ENCODE measurements around the gene PID1. TPM values are rescaled to one million over a fixed set of nuclear protein-coding genes. Genes with fewer than 3 reads are reported as not detected.

Gene PID1
- total RNA-seq, 1 experiment from 2014 or later, result 0.15 TPM

DNA sequence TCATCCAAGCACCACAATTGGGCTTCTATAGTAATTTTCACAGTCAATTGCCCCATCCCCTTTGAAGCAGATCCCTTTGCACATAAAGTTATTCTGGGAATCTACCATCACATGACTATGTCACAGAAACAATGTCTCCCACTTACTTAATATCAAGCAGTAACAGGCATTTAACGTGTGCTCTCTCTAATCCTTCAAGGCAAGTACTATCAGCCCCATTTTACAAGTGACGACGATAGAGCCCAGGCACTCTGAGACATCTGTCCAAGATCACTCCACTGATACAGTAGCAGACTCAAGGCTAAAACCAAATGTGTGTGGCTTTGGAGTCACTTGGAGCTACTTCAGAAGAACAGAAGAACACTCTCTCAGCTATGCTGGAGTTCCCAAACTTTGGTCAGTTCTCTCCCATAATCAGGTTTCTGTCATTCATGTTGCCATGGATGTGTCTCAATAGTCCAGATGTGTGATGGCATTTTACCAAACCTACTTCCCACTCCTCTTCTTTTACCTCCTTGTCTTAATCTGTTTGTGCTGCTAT lies 39.7 kb downstream of the PID1 start:
- no peaks in the 10 kb centered on the region for H3K9me2 ChIP-seq (ENCODE audit: insufficient read depth)
- H3K27ac ChIP-seq (ENCODE audit: low read depth, low read length), result no peak overlapping the region
- no peak overlapping the region for H3K4me3 ChIP-seq (replicated peaks in 1 of 2; ENCODE audit: low read depth in 1 of 2, low read length in 2 of 2)
- intact Hi-C loops (cut with micrococcal nuclease), result no loop called here
- no peaks in the 10 kb centered on the region for H3K4me1 ChIP-seq (ENCODE audit: control insufficient read depth in 1 of 2, insufficient read depth in 2 of 2, low read length in 2 of 2)
- ATAC-seq, result no peak
- H3K4me2 ChIP-seq (ENCODE audit: low read length), result no peak overlapping the region
- H2AFZ ChIP-seq (ENCODE audit: low read depth, low read length, poor library complexity, severe bottlenecking), result no peak overlapping the region
- H3K36me3 ChIP-seq (ENCODE audit: control insufficient read depth in 1 of 2, insufficient read depth in 2 of 2, low read length in 2 of 2), result no peaks in the 10 kb centered on the region
- no peaks in the 10 kb centered on the region for H4K20me1 ChIP-seq (ENCODE audit: insufficient read depth)
- H3K27me3 ChIP-seq (ENCODE audit: insufficient read depth, low read length), result no peaks in the 10 kb centered on the region
- no peak for DNase-seq (ENCODE audit: low read depth, low spot score)
- ChIA-PET CTCF (no interaction called here), RAD21 (ENCODE audit: low non-redundant PET in 1 of 2, low total read pairs in 2 of 2, uncharacterized antibody in 2 of 2, unreplicated experiment in 2 of 2) (no interaction called here), POLR2A (no interaction called here)
- H3K9me3 ChIP-seq (ENCODE audit: control insufficient read depth in 1 of 2, insufficient read depth in 1 of 2, low read depth in 1 of 2, low read length in 2 of 2), result no peaks in the 10 kb centered on the region
- H3K79me2 ChIP-seq (ENCODE audit: insufficient read depth, low read length), result no peaks in the 10 kb centered on the region
- BruUV-seq (replicated peaks), result no TSS peak
- TF ChIP-seq FOSL1 (IDR thresholded peaks at IDR 0.05; ENCODE audit: low read depth) (no peak), TCF7L2 (IDR thresholded peaks at IDR 0.05; ENCODE audit: borderline replicate concordance, extremely low read depth, insufficient read depth, insufficient read length) (no peak), ZBTB33 (IDR thresholded peaks at IDR 0.05; ENCODE audit: extremely low read depth, insufficient replicate concordance, low read length) (no peak), ELF1 (IDR thresholded peaks at IDR 0.05; ENCODE audit: borderline replicate concordance, low read depth) (no peak), CTCF (IDR thresholded peaks at IDR 0.05 in 2 of 3, conservative IDR thresholded peaks at IDR 0.05 in 1 of 3; ENCODE audit: borderline replicate concordance in 1 of 3, insufficient read depth in 1 of 3, low read depth in 2 of 3, low read length in 2 of 3) (no peak), RAD21 (IDR thresholded peaks at IDR 0.05; ENCODE audit: low read depth) (no peak)
- H3K9ac ChIP-seq (ENCODE audit: low read length), result no peak overlapping the region

All from HCT116 (cell line).